CD14-positive monocyte (primary cell): Measurements from ENCODE around the gene CCDC33. TPM values are rescaled to one million over a fixed set of nuclear protein-coding genes. Genes with fewer than 3 reads are reported as not detected.

ENCODE experiments used
- DNase-seq, 3 donors: peaks; one replicate each; pipeline ENCODE4 v3.0.0-alpha.2; 2011 to 2022
- H2AFZ ChIP-seq: 2 replicates; pipeline ENCODE4 v1.6.0; 2012; ENCODE audit warnings: mild to moderate bottlenecking, low read depth, low read length, inconsistent platforms; ENCODE audit not compliant: insufficient read depth, poor library complexity, severe bottlenecking
- H3K27ac ChIP-seq, 2 donors: 1 replicate in 1 of 2; 2 replicates in 1 of 2; pipeline ENCODE4 v1.5.1; 2012 to 2013; ENCODE audit warnings: low read length in 2 of 2, control low read depth in 1 of 2, inconsistent platforms in 1 of 2, low read depth in 1 of 2, mild to moderate bottlenecking in 1 of 2
- H3K27me3 ChIP-seq, 2 donors: one replicate each; pipeline versions ENCODE4 v1.6.0 to v1.6.1; 2011 to 2013; ENCODE audit warnings: low read length in 2 of 2; ENCODE audit not compliant: control insufficient read depth in 2 of 2, insufficient read depth in 2 of 2
- H3K36me3 ChIP-seq, 2 donors: replicated peaks in 1 of 2; 1 replicate in 1 of 2; 2 replicates in 1 of 2; pipeline versions ENCODE4 v1.5.1 to v1.6.1; 2012 to 2013; ENCODE audit warnings: low read length in 2 of 2, control low read depth in 1 of 2, inconsistent platforms in 1 of 2, mild to moderate bottlenecking in 1 of 2; ENCODE audit not compliant: insufficient read depth in 2 of 2, control insufficient read depth in 1 of 2
- H3K4me1 ChIP-seq, 2 donors: 1 replicate in 1 of 2; 2 replicates in 1 of 2; pipeline versions ENCODE4 v1.5.1 to v1.6.1; 2012 to 2013; ENCODE audit warnings: low read length in 2 of 2, control low read depth in 1 of 2, inconsistent platforms in 1 of 2, mild to moderate bottlenecking in 1 of 2, moderate library complexity in 1 of 2; ENCODE audit not compliant: insufficient read depth in 2 of 2, control insufficient read depth in 1 of 2
- H3K4me2 ChIP-seq: replicated peaks from 2 replicates; pipeline ENCODE3; 2012; ENCODE audit warnings: low read length, moderate library complexity, mild to moderate bottlenecking; ENCODE audit not compliant: poor library complexity, severe bottlenecking; ENCODE audit errors: extremely low read depth
- H3K4me3 ChIP-seq, 3 experiments: fragments of 200-600 bp in 1 of 3; sonication (generic) in 1 of 3; replicated peaks in 1 of 3; 1 replicate in 2 of 3; 2 replicates in 1 of 3; pipeline ENCODE4 v1.5.1; 2011 to 2013; ENCODE audit warnings: low read length in 3 of 3, mild to moderate bottlenecking in 3 of 3, control low read depth in 2 of 3, low read depth in 2 of 3, inconsistent platforms in 1 of 3, moderate library complexity in 1 of 3
- H3K79me2 ChIP-seq: 2 replicates; pipeline ENCODE4 v1.6.0; 2012; ENCODE audit warnings: mild to moderate bottlenecking, control low read depth, inconsistent platforms, low read length, moderate library complexity; ENCODE audit not compliant: insufficient read depth
- H3K9ac ChIP-seq: 2 replicates; pipeline ENCODE4 v1.6.0; 2017; ENCODE audit warnings: low read length, mild to moderate bottlenecking; ENCODE audit not compliant: insufficient read depth, poor library complexity, severe bottlenecking
- H3K9me3 ChIP-seq, 2 donors: replicated peaks in 1 of 2; 1 replicate in 1 of 2; 2 replicates in 1 of 2; pipeline versions ENCODE4 v1.5.1 to v1.6.1; 2012 to 2013; ENCODE audit warnings: low read length in 2 of 2, control low read depth in 1 of 2; ENCODE audit not compliant: control insufficient read depth in 1 of 2, insufficient read depth in 1 of 2
- H4K20me1 ChIP-seq: 2 replicates; pipeline ENCODE4 v1.6.0; 2012; ENCODE audit warnings: mild to moderate bottlenecking, low read length, control low read depth, moderate library complexity; ENCODE audit not compliant: insufficient read depth
- H3K27ac Mint-ChIP-seq, 7 donors: one replicate each; pipeline ENCODE4 v1.8.0; 2020; ENCODE audit warnings: mild to moderate bottlenecking in 7 of 7, mixed read lengths in 7 of 7, moderate library complexity in 6 of 7, inconsistent platforms in 2 of 7
- H3K27me3 Mint-ChIP-seq, 3 donors: one replicate each; pipeline ENCODE4 v1.8.0; 2021 to 2022; ENCODE audit warnings: low read depth in 3 of 3, mild to moderate bottlenecking in 3 of 3, mixed read lengths in 3 of 3, moderate library complexity in 3 of 3, inconsistent platforms in 1 of 3
- H3K36me3 Mint-ChIP-seq, 2 donors: one replicate each; pipeline ENCODE4 v1.8.0; 2020; ENCODE audit warnings: mixed read lengths in 2 of 2, inconsistent platforms in 1 of 2, mild to moderate bottlenecking in 1 of 2
- H3K4me1 Mint-ChIP-seq: one replicate; pipeline ENCODE4 v1.8.0; 2020; ENCODE audit warnings: mild to moderate bottlenecking, mixed read lengths
- H3K4me3 Mint-ChIP-seq, 2 donors: one replicate each; pipeline ENCODE4 v1.8.0; 2020; ENCODE audit warnings: mild to moderate bottlenecking in 2 of 2, mixed read lengths in 2 of 2, moderate library complexity in 1 of 2
- H3K9me3 Mint-ChIP-seq, 7 donors: one replicate each; pipeline ENCODE4 v1.8.0; 2020 to 2022; ENCODE audit warnings: mixed read lengths in 7 of 7, mild to moderate bottlenecking in 6 of 7, moderate library complexity in 6 of 7, inconsistent platforms in 2 of 7
- CTCF ChIP-seq: fragments of 200-600 bp; IDR thresholded peaks from one replicate; pipeline ENCODE4 v1.8.0; 2022; ENCODE audit warnings: antibody characterized with exemption, mild to moderate bottlenecking
- WGBS: methylation state at CpG from one replicate; pipeline ENCODE4 v1.1.5; 2013; ENCODE audit warnings: missing lambda C conversion rate; ENCODE audit not compliant: insufficient coverage; 5-methylcytosine and 5-hydroxymethylcytosine counted together
- intact Hi-C, 2 donors: fragments of 100-400 bp; cut with micrococcal nuclease; formaldehyde crosslinking; loops; one replicate each; pipeline versions ENCODE4 v1.15.0 to v1.15.1; 2023
- polyA plus RNA-seq, 3 donors: library from polyadenylated mRNA; depleted of rRNA in 1 of 3; unstranded in 2 of 3; stranded (reverse) in 1 of 3; fragments of 300-500 nt in 2 of 3; fragments of >200 nt in 1 of 3; fragmentation: Illumina TruSeq in 2 of 3; gene quantifications; 1 replicate in 2 of 3; 2 replicates in 1 of 3; pipeline ENCODE4 v1.2.3, GENCODE V29; 2012 to 2021

The CCDC33 gene
- polyA plus RNA-seq, 3 donors, result not detected

- Histone ChIP-seq H3K27ac (no peak overlapping the region), H2AFZ (no peak overlapping the region), H3K27me3 (no peaks in the 10 kb centered on the region), H4K20me1 (no peaks in the 10 kb centered on the region), H3K9me3 (peaks cover 2 to 8% of the 10 kb centered on the region in 2 donors), H3K36me3 (no peaks in the 10 kb centered on the region), H3K4me3 (no peak overlapping the region), H3K79me2 (no peaks in the 10 kb centered on the region), H3K9ac (no peak overlapping the region), H3K4me2 (no peak overlapping the region), H3K4me1 (peaks cover 13 to 18% of the 10 kb centered on the region in 2 donors)
- no peak for TF ChIP-seq CTCF
- Mint-ChIP-seq H3K36me3 (no peaks in the 10 kb centered on the region), H3K4me3 (no peak overlapping the region), H3K27me3 (peaks cover 0 to 11% (median 7%) of the 10 kb centered on the region in 3 donors), H3K27ac (no peak overlapping the region), H3K9me3 (peaks cover under 1 to 8% (median 6%) of the 10 kb centered on the region in 7 donors), H3K4me1 (peaks cover 21% of the 10 kb centered on the region)
- intact Hi-C loops, result no loop called here
- 96% methylated on average over 5 of the region's 9 CpGs for WGBS
- DNase-seq, result no peak
These were observed 103.2 kb downstream of the CCDC33 start for GRCh38 chr15:74339371-74339770.

- Histone ChIP-seq H3K27ac (no peak overlapping the region), H3K4me1 (peaks cover 13 to 18% of the 10 kb centered on the region in 2 donors), H2AFZ (no peak overlapping the region), H3K4me2 (peak overlapping the region; percentile 23), H3K79me2 (no peaks in the 10 kb centered on the region), H4K20me1 (no peaks in the 10 kb centered on the region), H3K36me3 (no peaks in the 10 kb centered on the region), H3K4me3 (no peak overlapping the region), H3K9me3 (peaks cover 0 to under 1% of the 10 kb centered on the region in 2 donors), H3K27me3 (no peaks in the 10 kb centered on the region), H3K9ac (peak overlapping the region; percentile 10)
- no peak for TF ChIP-seq CTCF
- Mint-ChIP-seq H3K36me3 (no peaks in the 10 kb centered on the region), H3K4me3 (peak overlapping the region in 1 of 2 donors; percentile 33), H3K27me3 (peaks cover 0 to 11% (median 7%) of the 10 kb centered on the region in 3 donors), H3K4me1 (peaks cover 21% of the 10 kb centered on the region), H3K27ac (no peak overlapping the region), H3K9me3 (peaks cover 0 to 2% (median 0%) of the 10 kb centered on the region in 7 donors)
- WGBS, result no CpG with 5 or more reads among the region's 4 CpGs
- intact Hi-C loops, result no loop called here
- DNase-seq, result no peak
These were observed 104.0 kb downstream of the CCDC33 start for GRCh38 chr15:74340150-74340549.
